Measurements from ENCODE around the gene CADPS.

The CADPS gene

GRCh38 chr3:62749657-62750056, 125.6 kb downstream of the CADPS start:
- H3K27ac ChIP-seq (replicated peaks) = no peak overlapping the region
- DNase-seq (ENCODE audit: low read depth in 1 of 2, low spot score in 1 of 2) = no peak
- H3K4me3 ChIP-seq (replicated peaks; ENCODE audit: insufficient read depth, low read length) = no peak overlapping the region
- H3K27me3 ChIP-seq (ENCODE audit: insufficient read depth, poor library complexity, severe bottlenecking) = no peaks in the 10 kb centered on the region
- no peak for TF ChIP-seq POLR2AphosphoS5 (IDR thresholded peaks at IDR 0.05; ENCODE audit: low read depth)
- no peak for TF ChIP-seq SPI1 (IDR thresholded peaks at IDR 0.05; ENCODE audit: borderline replicate concordance, low read depth)
- TF ChIP-seq GABPA (IDR thresholded peaks at IDR 0.05; ENCODE audit: low read depth) = no peak

GRCh38 chr3:62749130-62749529, 126.1 kb downstream of the CADPS start:
- no peak for DNase-seq (ENCODE audit: low read depth in 1 of 2, low spot score in 1 of 2)
- TF ChIP-seq POLR2AphosphoS5 (IDR thresholded peaks at IDR 0.05; ENCODE audit: low read depth) = no peak
- TF ChIP-seq REST (IDR thresholded peaks at IDR 0.05; ENCODE audit: insufficient replicate concordance, low read depth) = no peak
- no peak for TF ChIP-seq CTCF (IDR thresholded peaks at IDR 0.05; ENCODE audit: insufficient read depth, low read length)
- TF ChIP-seq SPI1 (IDR thresholded peaks at IDR 0.05; ENCODE audit: borderline replicate concordance, low read depth) = no peak
- no peak for TF ChIP-seq GABPA (IDR thresholded peaks at IDR 0.05; ENCODE audit: low read depth)
- Histone ChIP-seq H3K27me3 (ENCODE audit: insufficient read depth, poor library complexity, severe bottlenecking) (no peaks in the 10 kb centered on the region), H3K27ac (replicated peaks) (no peak overlapping the region), H3K4me3 (replicated peaks; ENCODE audit: insufficient read depth, low read length) (no peak overlapping the region)

- Histone ChIP-seq H3K27ac (replicated peaks) (no peak overlapping the region), H3K4me3 (replicated peaks; ENCODE audit: insufficient read depth, low read length) (no peak overlapping the region), H3K27me3 (ENCODE audit: insufficient read depth, poor library complexity, severe bottlenecking) (no peaks in the 10 kb centered on the region)
- TF ChIP-seq POLR2AphosphoS5 (IDR thresholded peaks at IDR 0.05; ENCODE audit: low read depth) (no peak), CTCF (IDR thresholded peaks at IDR 0.05; ENCODE audit: insufficient read depth, low read length) (no peak)
- DNase-seq (ENCODE audit: low read depth in 1 of 2, low spot score in 1 of 2) = no peak
Measured at GRCh38 chr3:62737449-62737848, 137.8 kb downstream of the CADPS start.

- no peak for TF ChIP-seq CTCF (IDR thresholded peaks at IDR 0.05; ENCODE audit: insufficient read depth, low read length)
- no peak for TF ChIP-seq GABPA (IDR thresholded peaks at IDR 0.05; ENCODE audit: low read depth)
- no peak for TF ChIP-seq SPI1 (IDR thresholded peaks at IDR 0.05; ENCODE audit: borderline replicate concordance, low read depth)
- no peak for TF ChIP-seq POLR2AphosphoS5 (IDR thresholded peaks at IDR 0.05; ENCODE audit: low read depth)
- no peak for TF ChIP-seq REST (IDR thresholded peaks at IDR 0.05; ENCODE audit: insufficient replicate concordance, low read depth)
- Histone ChIP-seq H3K4me3 (replicated peaks; ENCODE audit: insufficient read depth, low read length) (no peak overlapping the region), H3K27me3 (ENCODE audit: insufficient read depth, poor library complexity, severe bottlenecking) (no peaks in the 10 kb centered on the region), H3K27ac (replicated peaks) (no peak overlapping the region)
- DNase-seq (ENCODE audit: low read depth in 1 of 2, low spot score in 1 of 2) = no peak
Measured at GRCh38 chr3:62735510-62735909, 139.7 kb downstream of the CADPS start.
